GM23338 (cell line): ENCODE data around the gene AGXT2. TPM values are rescaled to one million over a fixed set of nuclear protein-coding genes. Genes with fewer than 3 reads are reported as not detected.

Experiments used
- ATAC-seq: fragments of 200-7000 bp; cut with Tn5 transposase; 3 replicates; pipeline ENCODE4 v1.9.1; 2020
- DNase-seq: peaks from one replicate; pipeline ENCODE4 v3.0.0-alpha.2; 2015; ENCODE audit warnings: low spot score
- H2AFZ ChIP-seq: fragments of 200-600 bp; sonication (generic); 2 replicates; pipeline ENCODE4 v1.8.0; 2016; ENCODE audit warnings: antibody characterized with exemption, mild to moderate bottlenecking, moderate library complexity
- H3F3A ChIP-seq: fragments of 200-600 bp; sonication (generic); replicated peaks from 2 replicates; pipeline ENCODE4 v1.8.0; 2017; ENCODE audit warnings: antibody characterized with exemption, mixed run types, low read depth
- H3K27ac ChIP-seq: fragments of 200-600 bp; sonication (generic); 2 replicates; pipeline ENCODE4 v1.6.1; 2016; ENCODE audit warnings: low read depth
- H3K27me3 ChIP-seq: fragments of 200-600 bp; sonication (generic); 2 replicates; pipeline ENCODE4 v1.8.0; 2016; ENCODE audit warnings: mild to moderate bottlenecking, mixed run types, moderate library complexity; ENCODE audit not compliant: insufficient read depth
- H3K36me3 ChIP-seq: fragments of 200-600 bp; sonication (generic); 2 replicates; pipeline ENCODE4 v1.8.0; 2016; ENCODE audit warnings: mild to moderate bottlenecking; ENCODE audit not compliant: insufficient read depth
- H3K4me1 ChIP-seq: fragments of 200-600 bp; sonication (generic); 2 replicates; pipeline ENCODE4 v1.8.0; 2016; ENCODE audit warnings: mild to moderate bottlenecking, moderate library complexity; ENCODE audit not compliant: insufficient read depth
- H3K4me2 ChIP-seq: fragments of 200-600 bp; sonication (generic); 2 replicates; pipeline ENCODE4 v1.7.1; 2017; ENCODE audit warnings: mixed run types
- H3K4me3 ChIP-seq: fragments of 200-600 bp; sonication (generic); 2 replicates; pipeline ENCODE4 v1.6.1; 2016; ENCODE audit warnings: mixed run types
- H3K79me2 ChIP-seq: fragments of 200-600 bp; sonication (generic); replicated peaks from 2 replicates; pipeline ENCODE4 v1.8.0; 2017; ENCODE audit warnings: mild to moderate bottlenecking; ENCODE audit not compliant: insufficient read depth
- H3K9me2 ChIP-seq: fragments of 200-600 bp; sonication (generic); 2 replicates; pipeline ENCODE4 v1.8.0; 2017; ENCODE audit not compliant: insufficient read depth
- H4K20me1 ChIP-seq: fragments of 200-600 bp; sonication (generic); replicated peaks from 2 replicates; pipeline ENCODE4 v1.8.0; 2017; ENCODE audit warnings: mild to moderate bottlenecking; ENCODE audit not compliant: insufficient read depth
- H3K27ac Mint-ChIP-seq: 2 replicates; pipeline ENCODE4 v1.8.0; 2020; ENCODE audit warnings: inconsistent platforms, mild to moderate bottlenecking, moderate library complexity, mixed read lengths
- H3K27me3 Mint-ChIP-seq: 3 replicates; pipeline ENCODE4 v1.8.0; 2022; ENCODE audit warnings: low read depth, mild to moderate bottlenecking, moderate library complexity, mixed read lengths, inconsistent platforms; ENCODE audit not compliant: insufficient read depth, poor library complexity
- H3K36me3 Mint-ChIP-seq: 3 replicates; pipeline ENCODE4 v1.8.0; 2021; ENCODE audit warnings: low read depth, mild to moderate bottlenecking, inconsistent platforms, moderate library complexity, mixed read lengths
- H3K4me1 Mint-ChIP-seq: 3 replicates; pipeline ENCODE4 v1.8.0; 2020; ENCODE audit warnings: mild to moderate bottlenecking, inconsistent platforms, mixed read lengths
- H3K4me3 Mint-ChIP-seq: 3 replicates; pipeline ENCODE4 v1.8.0; 2021; ENCODE audit warnings: moderate library complexity, mild to moderate bottlenecking, inconsistent platforms, mixed read lengths
- H3K9me3 Mint-ChIP-seq: 3 replicates; pipeline ENCODE4 v1.8.0; 2020; ENCODE audit warnings: moderate library complexity, mild to moderate bottlenecking, inconsistent platforms, mixed read lengths
- JUNB ChIP-seq: IDR thresholded peaks from one replicate; pipeline ENCODE4 v1.6.1; 2016; ENCODE audit warnings: antibody characterized with exemption; ENCODE audit not compliant: unreplicated experiment
- POLR2AphosphoS5 ChIP-seq: IDR thresholded peaks from 2 replicates; pipeline ENCODE4 v1.6.1; 2016; ENCODE audit warnings: antibody characterized with exemption, low read depth
- STAT1 ChIP-seq: IDR thresholded peaks from one replicate; pipeline ENCODE4 v1.6.1; 2016; ENCODE audit warnings: antibody characterized with exemption; ENCODE audit not compliant: unreplicated experiment
- ZNF114 ChIP-seq: fragments of 250-450 bp; sonication (Bioruptor Pico); IDR thresholded peaks from 2 replicates; pipeline ENCODE4 v1.5.0; 2020; ENCODE audit warnings: mild to moderate bottlenecking, moderate library complexity
- polyA plus RNA-seq: library from polyadenylated mRNA; unstranded; fragments of >200 nt; fragmentation: Nextera tagmentation; extraction: Ambion mirVana; gene quantifications from 2 replicates; pipeline ENCODE4 v1.2.1, GENCODE V29; 2016
- total RNA-seq: library from RNA; depleted of rRNA; stranded (reverse); fragments of >200 nt; shearing (Covaris generic); gene quantifications from 2 replicates; pipeline ENCODE4 v1.2.3, GENCODE V29; 2014
- TF ChIP-seq, protein P1 (sequence below): fragments of 250-450 bp; sonication (Bioruptor Pico); IDR thresholded peaks from 2 replicates; pipeline ENCODE4 v1.5.0; 2020; ENCODE audit warnings: mild to moderate bottlenecking, moderate library complexity
- TF ChIP-seq, protein P2 (sequence below), 2 experiments: fragments of 200-600 bp in 1 of 2; sonication (generic) in 1 of 2; conservative IDR thresholded peaks; 2 replicates each; pipeline versions ENCODE4 v1.5.1 to v1.6.1; 2016 to 2017; ENCODE audit warnings: antibody characterized with exemption in 2 of 2, low read depth in 2 of 2, mild to moderate bottlenecking in 2 of 2, moderate library complexity in 1 of 2
- TF ChIP-seq, protein P3 (sequence below): IDR thresholded peaks from one replicate; pipeline ENCODE4 v1.6.1; 2018; ENCODE audit warnings: antibody characterized with exemption; ENCODE audit not compliant: unreplicated experiment
- TF ChIP-seq, protein P4 (sequence below): IDR thresholded peaks from 2 replicates; pipeline ENCODE4 v1.6.1; 2016; ENCODE audit warnings: antibody characterized with exemption

The AGXT2 gene
- total and polyA plus RNA-seq, 2 experiments from 2014 or later: not detected

DNA sequence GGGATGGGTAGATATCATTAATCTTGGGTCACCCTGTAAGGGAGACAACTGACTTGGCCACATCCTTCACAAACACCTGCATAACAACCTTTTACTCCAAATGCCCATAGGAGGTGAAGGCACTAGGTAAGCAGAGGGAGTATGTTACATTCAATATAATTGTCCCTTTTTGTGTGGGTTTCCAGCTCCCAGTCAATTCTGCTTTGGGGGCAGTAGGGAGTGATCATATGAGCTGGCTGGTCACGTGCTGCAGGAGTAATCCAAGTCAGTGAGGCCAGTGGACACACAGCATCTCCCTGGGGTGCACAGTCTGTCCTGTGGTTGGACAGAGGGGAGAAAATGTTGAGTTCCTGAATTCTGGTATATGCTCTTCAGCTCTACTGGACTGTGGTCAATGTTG lies 1.2 kb upstream of the AGXT2 start:
- no peak for DNase-seq
- Histone ChIP-seq H3K79me2 (no peaks in the 10 kb centered on the region), H3K27me3 (no peaks in the 10 kb centered on the region), H3K4me2 (no peak overlapping the region), H3F3A (no peaks in the 10 kb centered on the region), H3K4me3 (no peak overlapping the region), H4K20me1 (no peaks in the 10 kb centered on the region), H3K9me2 (no peaks in the 10 kb centered on the region), H3K27ac (no peak overlapping the region), H3K4me1 (no peaks in the 10 kb centered on the region), H3K36me3 (no peaks in the 10 kb centered on the region), H2AFZ (no peak overlapping the region)
- no peak for ATAC-seq
- H3K4me3 Mint-ChIP-seq: no peak overlapping the region
- H3K36me3 Mint-ChIP-seq: no peaks in the 10 kb centered on the region
- no peaks in the 10 kb centered on the region for H3K4me1 Mint-ChIP-seq
- TF ChIP-seq JUNB (no peak), POLR2AphosphoS5 (no peak), STAT1 (no peak), ZNF114 (CRISPR knock-in tag) (no peak)
- TF ChIP-seq, protein P1, sequence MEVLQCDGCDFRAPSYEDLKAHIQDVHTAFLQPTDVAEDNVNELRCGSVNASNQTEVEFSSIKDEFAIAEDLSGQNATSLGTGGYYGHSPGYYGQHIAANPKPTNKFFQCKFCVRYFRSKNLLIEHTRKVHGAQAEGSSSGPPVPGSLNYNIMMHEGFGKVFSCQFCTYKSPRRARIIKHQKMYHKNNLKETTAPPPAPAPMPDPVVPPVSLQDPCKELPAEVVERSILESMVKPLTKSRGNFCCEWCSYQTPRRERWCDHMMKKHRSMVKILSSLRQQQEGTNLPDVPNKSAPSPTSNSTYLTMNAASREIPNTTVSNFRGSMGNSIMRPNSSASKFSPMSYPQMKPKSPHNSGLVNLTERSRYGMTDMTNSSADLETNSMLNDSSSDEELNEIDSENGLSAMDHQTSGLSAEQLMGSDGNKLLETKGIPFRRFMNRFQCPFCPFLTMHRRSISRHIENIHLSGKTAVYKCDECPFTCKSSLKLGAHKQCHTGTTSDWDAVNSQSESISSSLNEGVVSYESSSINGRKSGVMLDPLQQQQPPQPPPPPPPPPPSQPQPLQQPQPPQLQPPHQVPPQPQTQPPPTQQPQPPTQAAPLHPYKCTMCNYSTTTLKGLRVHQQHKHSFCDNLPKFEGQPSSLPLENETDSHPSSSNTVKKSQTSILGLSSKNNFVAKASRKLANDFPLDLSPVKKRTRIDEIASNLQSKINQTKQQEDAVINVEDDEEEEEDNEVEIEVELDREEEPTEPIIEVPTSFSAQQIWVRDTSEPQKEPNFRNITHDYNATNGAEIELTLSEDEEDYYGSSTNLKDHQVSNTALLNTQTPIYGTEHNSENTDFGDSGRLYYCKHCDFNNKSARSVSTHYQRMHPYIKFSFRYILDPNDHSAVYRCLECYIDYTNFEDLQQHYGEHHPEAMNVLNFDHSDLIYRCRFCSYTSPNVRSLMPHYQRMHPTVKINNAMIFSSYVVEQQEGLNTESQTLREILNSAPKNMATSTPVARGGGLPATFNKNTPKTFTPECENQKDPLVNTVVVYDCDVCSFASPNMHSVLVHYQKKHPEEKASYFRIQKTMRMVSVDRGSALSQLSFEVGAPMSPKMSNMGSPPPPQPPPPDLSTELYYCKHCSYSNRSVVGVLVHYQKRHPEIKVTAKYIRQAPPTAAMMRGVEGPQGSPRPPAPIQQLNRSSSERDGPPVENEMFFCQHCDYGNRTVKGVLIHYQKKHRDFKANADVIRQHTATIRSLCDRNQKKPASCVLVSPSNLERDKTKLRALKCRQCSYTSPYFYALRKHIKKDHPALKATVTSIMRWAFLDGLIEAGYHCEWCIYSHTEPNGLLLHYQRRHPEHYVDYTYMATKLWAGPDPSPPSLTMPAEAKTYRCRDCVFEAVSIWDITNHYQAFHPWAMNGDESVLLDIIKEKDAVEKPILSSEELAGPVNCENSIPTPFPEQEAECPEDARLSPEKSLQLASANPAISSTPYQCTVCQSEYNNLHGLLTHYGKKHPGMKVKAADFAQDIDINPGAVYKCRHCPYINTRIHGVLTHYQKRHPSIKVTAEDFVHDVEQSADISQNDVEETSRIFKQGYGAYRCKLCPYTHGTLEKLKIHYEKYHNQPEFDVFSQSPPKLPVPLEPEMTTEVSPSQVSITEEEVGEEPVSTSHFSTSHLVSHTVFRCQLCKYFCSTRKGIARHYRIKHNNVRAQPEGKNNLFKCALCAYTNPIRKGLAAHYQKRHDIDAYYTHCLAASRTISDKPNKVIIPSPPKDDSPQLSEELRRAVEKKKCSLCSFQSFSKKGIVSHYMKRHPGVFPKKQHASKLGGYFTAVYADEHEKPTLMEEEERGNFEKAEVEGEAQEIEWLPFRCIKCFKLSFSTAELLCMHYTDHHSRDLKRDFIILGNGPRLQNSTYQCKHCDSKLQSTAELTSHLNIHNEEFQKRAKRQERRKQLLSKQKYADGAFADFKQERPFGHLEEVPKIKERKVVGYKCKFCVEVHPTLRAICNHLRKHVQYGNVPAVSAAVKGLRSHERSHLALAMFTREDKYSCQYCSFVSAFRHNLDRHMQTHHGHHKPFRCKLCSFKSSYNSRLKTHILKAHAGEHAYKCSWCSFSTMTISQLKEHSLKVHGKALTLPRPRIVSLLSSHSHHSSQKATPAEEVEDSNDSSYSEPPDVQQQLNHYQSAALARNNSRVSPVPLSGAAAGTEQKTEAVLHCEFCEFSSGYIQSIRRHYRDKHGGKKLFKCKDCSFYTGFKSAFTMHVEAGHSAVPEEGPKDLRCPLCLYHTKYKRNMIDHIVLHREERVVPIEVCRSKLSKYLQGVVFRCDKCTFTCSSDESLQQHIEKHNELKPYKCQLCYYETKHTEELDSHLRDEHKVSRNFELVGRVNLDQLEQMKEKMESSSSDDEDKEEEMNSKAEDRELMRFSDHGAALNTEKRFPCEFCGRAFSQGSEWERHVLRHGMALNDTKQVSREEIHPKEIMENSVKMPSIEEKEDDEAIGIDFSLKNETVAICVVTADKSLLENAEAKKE (CRISPR knock-in tag): no peak
- TF ChIP-seq, protein P2, sequence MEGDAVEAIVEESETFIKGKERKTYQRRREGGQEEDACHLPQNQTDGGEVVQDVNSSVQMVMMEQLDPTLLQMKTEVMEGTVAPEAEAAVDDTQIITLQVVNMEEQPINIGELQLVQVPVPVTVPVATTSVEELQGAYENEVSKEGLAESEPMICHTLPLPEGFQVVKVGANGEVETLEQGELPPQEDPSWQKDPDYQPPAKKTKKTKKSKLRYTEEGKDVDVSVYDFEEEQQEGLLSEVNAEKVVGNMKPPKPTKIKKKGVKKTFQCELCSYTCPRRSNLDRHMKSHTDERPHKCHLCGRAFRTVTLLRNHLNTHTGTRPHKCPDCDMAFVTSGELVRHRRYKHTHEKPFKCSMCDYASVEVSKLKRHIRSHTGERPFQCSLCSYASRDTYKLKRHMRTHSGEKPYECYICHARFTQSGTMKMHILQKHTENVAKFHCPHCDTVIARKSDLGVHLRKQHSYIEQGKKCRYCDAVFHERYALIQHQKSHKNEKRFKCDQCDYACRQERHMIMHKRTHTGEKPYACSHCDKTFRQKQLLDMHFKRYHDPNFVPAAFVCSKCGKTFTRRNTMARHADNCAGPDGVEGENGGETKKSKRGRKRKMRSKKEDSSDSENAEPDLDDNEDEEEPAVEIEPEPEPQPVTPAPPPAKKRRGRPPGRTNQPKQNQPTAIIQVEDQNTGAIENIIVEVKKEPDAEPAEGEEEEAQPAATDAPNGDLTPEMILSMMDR (conservative IDR thresholded peaks at IDR 0.05; ENCODE audit: low read depth in 2 of 2): no peak
- TF ChIP-seq, protein P3, sequence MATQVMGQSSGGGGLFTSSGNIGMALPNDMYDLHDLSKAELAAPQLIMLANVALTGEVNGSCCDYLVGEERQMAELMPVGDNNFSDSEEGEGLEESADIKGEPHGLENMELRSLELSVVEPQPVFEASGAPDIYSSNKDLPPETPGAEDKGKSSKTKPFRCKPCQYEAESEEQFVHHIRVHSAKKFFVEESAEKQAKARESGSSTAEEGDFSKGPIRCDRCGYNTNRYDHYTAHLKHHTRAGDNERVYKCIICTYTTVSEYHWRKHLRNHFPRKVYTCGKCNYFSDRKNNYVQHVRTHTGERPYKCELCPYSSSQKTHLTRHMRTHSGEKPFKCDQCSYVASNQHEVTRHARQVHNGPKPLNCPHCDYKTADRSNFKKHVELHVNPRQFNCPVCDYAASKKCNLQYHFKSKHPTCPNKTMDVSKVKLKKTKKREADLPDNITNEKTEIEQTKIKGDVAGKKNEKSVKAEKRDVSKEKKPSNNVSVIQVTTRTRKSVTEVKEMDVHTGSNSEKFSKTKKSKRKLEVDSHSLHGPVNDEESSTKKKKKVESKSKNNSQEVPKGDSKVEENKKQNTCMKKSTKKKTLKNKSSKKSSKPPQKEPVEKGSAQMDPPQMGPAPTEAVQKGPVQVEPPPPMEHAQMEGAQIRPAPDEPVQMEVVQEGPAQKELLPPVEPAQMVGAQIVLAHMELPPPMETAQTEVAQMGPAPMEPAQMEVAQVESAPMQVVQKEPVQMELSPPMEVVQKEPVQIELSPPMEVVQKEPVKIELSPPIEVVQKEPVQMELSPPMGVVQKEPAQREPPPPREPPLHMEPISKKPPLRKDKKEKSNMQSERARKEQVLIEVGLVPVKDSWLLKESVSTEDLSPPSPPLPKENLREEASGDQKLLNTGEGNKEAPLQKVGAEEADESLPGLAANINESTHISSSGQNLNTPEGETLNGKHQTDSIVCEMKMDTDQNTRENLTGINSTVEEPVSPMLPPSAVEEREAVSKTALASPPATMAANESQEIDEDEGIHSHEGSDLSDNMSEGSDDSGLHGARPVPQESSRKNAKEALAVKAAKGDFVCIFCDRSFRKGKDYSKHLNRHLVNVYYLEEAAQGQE: no peak
- TF ChIP-seq, protein P4, sequence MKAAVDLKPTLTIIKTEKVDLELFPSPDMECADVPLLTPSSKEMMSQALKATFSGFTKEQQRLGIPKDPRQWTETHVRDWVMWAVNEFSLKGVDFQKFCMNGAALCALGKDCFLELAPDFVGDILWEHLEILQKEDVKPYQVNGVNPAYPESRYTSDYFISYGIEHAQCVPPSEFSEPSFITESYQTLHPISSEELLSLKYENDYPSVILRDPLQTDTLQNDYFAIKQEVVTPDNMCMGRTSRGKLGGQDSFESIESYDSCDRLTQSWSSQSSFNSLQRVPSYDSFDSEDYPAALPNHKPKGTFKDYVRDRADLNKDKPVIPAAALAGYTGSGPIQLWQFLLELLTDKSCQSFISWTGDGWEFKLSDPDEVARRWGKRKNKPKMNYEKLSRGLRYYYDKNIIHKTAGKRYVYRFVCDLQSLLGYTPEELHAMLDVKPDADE: no peak
- H3K9me3 Mint-ChIP-seq: no peaks in the 10 kb centered on the region
- H3K27me3 Mint-ChIP-seq: peaks cover 6% of the 10 kb centered on the region
- H3K27ac Mint-ChIP-seq: no peak overlapping the region
